Breast epithelium (tissue), 3 donors: ENCODE results near the gene NRAS.

Source experiments
- CTCF ChIP-seq, 3 donors: fragments of 450-650 bp; IDR thresholded peaks; one replicate each; pipeline ENCODE4 v1.5.1; 2016 to 2017; ENCODE audit warnings: antibody characterized with exemption in 3 of 3, mild to moderate bottlenecking in 3 of 3, moderate library complexity in 3 of 3
- POLR2A ChIP-seq: fragments of 450-650 bp; IDR thresholded peaks from one replicate; pipeline ENCODE4 v1.6.1; 2016; ENCODE audit warnings: antibody characterized with exemption, mild to moderate bottlenecking, moderate library complexity
- POLR2AphosphoS5 ChIP-seq, 3 donors: sonication (generic); formaldehyde crosslinking; IDR thresholded peaks; one replicate each; pipeline ENCODE4 v1.6.1; 2017; ENCODE audit warnings: antibody characterized with exemption in 3 of 3

DNA sequence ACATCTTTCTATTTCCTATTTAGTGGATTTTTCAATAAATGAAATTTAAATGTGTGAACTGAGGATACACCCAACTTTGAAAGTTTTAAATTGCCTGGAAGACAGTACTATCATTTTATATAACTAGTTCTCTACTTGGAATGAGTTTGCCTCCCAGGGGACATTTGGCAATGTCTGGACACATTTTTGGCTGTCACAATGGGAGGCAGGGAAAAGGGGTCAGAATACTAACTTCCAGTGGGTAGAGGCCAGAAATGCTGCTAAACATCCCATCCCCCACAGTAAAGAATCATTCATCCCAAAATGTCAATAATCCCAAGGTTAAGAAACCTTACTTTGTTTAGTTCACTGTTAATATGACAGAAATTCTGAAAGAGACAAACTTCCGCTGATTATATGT, 13.2 kb upstream of the NRAS start:
- TF ChIP-seq CTCF (IDR thresholded peaks at IDR 0.05) (no peak), POLR2A (no peak), POLR2AphosphoS5 (IDR thresholded peaks at IDR 0.05) (no peak)
